A549 (cell line): ENCODE measurements around the gene TRNAU1AP. TPM values are rescaled to one million over a fixed set of nuclear protein-coding genes. Genes with fewer than 3 reads are reported as not detected.

Experiments used
- ATAC-seq, 2 experiments: fragments of 200-7000 bp in 1 of 2; fragments of >200 bp in 1 of 2; cut with Nextera tagmentation in 1 of 2; cut with Tn5 transposase in 1 of 2; 3 replicates each; pipeline versions ENCODE4 v1.8.0 to v1.9.1; 2018 to 2020; ENCODE audit warnings: mild to moderate bottlenecking in 1 of 2, moderate library complexity in 1 of 2
- CTCF ChIA-PET: fragments of 300-600 bp; sonication (Branson Sonifier 250); formaldehyde crosslinking; extraction: SDS; loops from one replicate; lab custom pipeline; 2021; ENCODE audit warnings: antibody characterized with exemption, inconsistent platforms; lab: Yijun Ruan, JAX
- POLR2A ChIA-PET: fragments of 350-600 bp; formaldehyde crosslinking; extraction: SDS; loops from one replicate; lab custom pipeline; 2021; ENCODE audit warnings: antibody characterized with exemption, inconsistent platforms; lab: Yijun Ruan, JAX
- DNase-seq, 2 experiments: peaks; one replicate each; pipeline versions ENCODE4 v3.0.0 to v3.0.0-alpha.2; 2011 to 2016; ENCODE audit warnings: low read depth in 1 of 2, low spot score in 1 of 2
- FAIRE-seq: peaks from 2 replicates; lab custom pipeline; 2011; peaks lifted over from hg19 to GRCh38; lab: Jason Lieb, UNC
- H3K27ac ChIP-seq, 2 experiments: fragments of >200 bp; sonication (Bioruptor Twin); formaldehyde crosslinking; 3 replicates each; pipeline ENCODE4 v1.5.1; 2016 to 2017
- H3K4me1 ChIP-seq: fragments of >200 bp; sonication (Bioruptor Twin); formaldehyde crosslinking; 3 replicates; pipeline ENCODE4 v1.6.1; 2016
- H3K4me2 ChIP-seq: fragments of >200 bp; sonication (Bioruptor Twin); formaldehyde crosslinking; 3 replicates; pipeline ENCODE4 v1.6.1; 2016
- H3K4me3 ChIP-seq: fragments of >200 bp; sonication (Bioruptor Twin); formaldehyde crosslinking; 3 replicates; pipeline ENCODE4 v1.5.1; 2016
- H3K9me3 ChIP-seq: fragments of >200 bp; sonication (Bioruptor Twin); formaldehyde crosslinking; 3 replicates; pipeline ENCODE4 v1.6.1; 2016
- BHLHE40 ChIP-seq: IDR thresholded peaks from 2 replicates; pipeline ENCODE4 v1.6.1; 2012; ENCODE audit warnings: low read depth, low read length, inconsistent platforms
- CBX2 ChIP-seq: fragments of 200-600 bp; sonication (generic); IDR thresholded peaks from 2 replicates; pipeline ENCODE4 v1.6.1; 2016; ENCODE audit warnings: low read depth, mild to moderate bottlenecking, borderline replicate concordance
- CBX8 ChIP-seq: fragments of 200-600 bp; sonication (generic); IDR thresholded peaks from 2 replicates; pipeline ENCODE4 v1.6.1; 2016
- CEBPB ChIP-seq, 2 experiments: fragments of >200 bp in 1 of 2; sonication (Bioruptor Twin) in 1 of 2; formaldehyde crosslinking in 1 of 2; IDR thresholded peaks; 2 replicates each; pipeline ENCODE4 v1.6.1; 2012 to 2016
- EHF ChIP-seq: fragments of 250-450 bp; sonication (Bioruptor Pico); IDR thresholded peaks from 2 replicates; pipeline ENCODE4 v1.5.0; 2020; ENCODE audit warnings: mild to moderate bottlenecking
- EHMT2 ChIP-seq: fragments of 200-600 bp; sonication (generic); IDR thresholded peaks from 2 replicates; pipeline ENCODE4 v1.6.1; 2016; ENCODE audit warnings: antibody characterized with exemption, low read depth, mild to moderate bottlenecking, moderate library complexity
- EP300 ChIP-seq, 2 experiments: fragments of >200 bp; sonication (Bioruptor Twin); formaldehyde crosslinking; IDR thresholded peaks; 2 replicates in 1 of 2; 3 replicates in 1 of 2; pipeline ENCODE4 v1.6.1; 2016 to 2017
- FOSB ChIP-seq: fragments of 250-450 bp; sonication (Bioruptor Pico); IDR thresholded peaks from 2 replicates; pipeline ENCODE4 v1.5.0; 2020; ENCODE audit warnings: mild to moderate bottlenecking, moderate library complexity
- FOSL2 ChIP-seq, 2 experiments: fragments of 450-650 bp in 1 of 2; fragments of >200 bp in 1 of 2; sonication (Bioruptor Twin) in 1 of 2; formaldehyde crosslinking; IDR thresholded peaks; 2 replicates each; pipeline versions ENCODE4 v1.5.0 to v1.6.1; 2016 to 2020; ENCODE audit warnings: mild to moderate bottlenecking in 1 of 2, moderate library complexity in 1 of 2
- FOXS1 ChIP-seq: fragments of 250-450 bp; sonication (Bioruptor Pico); IDR thresholded peaks from 2 replicates; pipeline ENCODE4 v1.5.0; 2020; ENCODE audit warnings: mild to moderate bottlenecking, moderate library complexity
- GATA3 ChIP-seq: IDR thresholded peaks from 2 replicates; pipeline ENCODE4 v1.6.1; 2012; ENCODE audit warnings: borderline replicate concordance
- HEYL ChIP-seq: fragments of 250-450 bp; sonication (Bioruptor Pico); IDR thresholded peaks from 2 replicates; pipeline ENCODE4 v1.8.0; 2021; ENCODE audit warnings: mild to moderate bottlenecking, moderate library complexity
- HOXA7 ChIP-seq: fragments of 250-450 bp; sonication (Bioruptor Pico); IDR thresholded peaks from 2 replicates; pipeline ENCODE4 v1.5.0; 2020; ENCODE audit warnings: mild to moderate bottlenecking, moderate library complexity
- HOXB13 ChIP-seq: fragments of 250-450 bp; sonication (Bioruptor Pico); IDR thresholded peaks from 2 replicates; pipeline ENCODE4 v1.5.0; 2020; ENCODE audit warnings: low read depth, mild to moderate bottlenecking, moderate library complexity
- HOXB5 ChIP-seq: fragments of 250-450 bp; sonication (Bioruptor Pico); IDR thresholded peaks from 2 replicates; pipeline ENCODE4 v1.5.0; 2020; ENCODE audit warnings: mild to moderate bottlenecking, moderate library complexity
- JUN ChIP-seq, 2 experiments: fragments of >200 bp; sonication (Bioruptor Twin); formaldehyde crosslinking; IDR thresholded peaks; 2 replicates in 1 of 2; 3 replicates in 1 of 2; pipeline ENCODE4 v1.6.1; 2016 to 2017
- KDM1A ChIP-seq: fragments of 200-600 bp; sonication (generic); IDR thresholded peaks from 2 replicates; pipeline ENCODE4 v1.6.1; 2016; ENCODE audit warnings: low read depth, mild to moderate bottlenecking
- KDM5A ChIP-seq: fragments of 200-600 bp; sonication (generic); IDR thresholded peaks from 2 replicates; pipeline ENCODE4 v1.6.1; 2016; ENCODE audit warnings: antibody characterized with exemption, mild to moderate bottlenecking
- MAFK ChIP-seq: fragments of 450-650 bp; IDR thresholded peaks from 2 replicates; pipeline ENCODE4 v1.6.1; 2014; ENCODE audit not compliant: partially characterized antibody
- NPAS2 ChIP-seq: fragments of 250-450 bp; sonication (Bioruptor Pico); IDR thresholded peaks from 2 replicates; pipeline ENCODE4 v1.8.0; 2022; ENCODE audit warnings: mild to moderate bottlenecking, moderate library complexity, borderline replicate concordance
- POLR2A ChIP-seq: IDR thresholded peaks from 2 replicates; pipeline ENCODE4 v1.6.1; 2012; ENCODE audit warnings: mild to moderate bottlenecking, low read length
- POLR2AphosphoS2 ChIP-seq: conservative IDR thresholded peaks from 2 replicates; pipeline ENCODE4 v1.6.1; 2012; ENCODE audit warnings: low read length, improper control_type of control experiment, inconsistent platforms
- RAD21 ChIP-seq, 2 experiments: fragments of >200 bp in 1 of 2; sonication (Bioruptor Twin) in 1 of 2; formaldehyde crosslinking in 1 of 2; IDR thresholded peaks in 1 of 2; conservative IDR thresholded peaks in 1 of 2; 2 replicates in 1 of 2; 3 replicates in 1 of 2; pipeline ENCODE4 v1.6.1; 2012 to 2018; ENCODE audit warnings: inconsistent platforms in 1 of 2
- RARB ChIP-seq: fragments of 250-450 bp; sonication (Bioruptor Pico); IDR thresholded peaks from 2 replicates; pipeline ENCODE4 v1.8.0; 2021; ENCODE audit warnings: mild to moderate bottlenecking, moderate library complexity
- RCOR1 ChIP-seq: fragments of 150-350 bp; IDR thresholded peaks from 2 replicates; pipeline ENCODE4 v1.6.1; 2014; ENCODE audit warnings: antibody characterized with exemption, low read length, low read depth
- RNF2 ChIP-seq: fragments of 200-600 bp; sonication (generic); IDR thresholded peaks from 2 replicates; pipeline ENCODE4 v1.6.1; 2016; ENCODE audit warnings: low read depth, mild to moderate bottlenecking, antibody characterized with exemption, moderate library complexity, borderline replicate concordance
- SMC3 ChIP-seq: fragments of >200 bp; sonication (Bioruptor Twin); formaldehyde crosslinking; IDR thresholded peaks from 3 replicates; pipeline ENCODE4 v1.6.1; 2018; ENCODE audit warnings: inconsistent platforms
- SREBF2 ChIP-seq: fragments of 450-650 bp; IDR thresholded peaks from 2 replicates; pipeline ENCODE4 v1.6.1; 2014; ENCODE audit warnings: mild to moderate bottlenecking, moderate library complexity
- ZC3H11A ChIP-seq: fragments of 450-650 bp; IDR thresholded peaks from 2 replicates; pipeline ENCODE4 v1.6.1; 2014; ENCODE audit warnings: antibody characterized with exemption, mild to moderate bottlenecking
- ZFP36 ChIP-seq: fragments of 450-650 bp; IDR thresholded peaks from 2 replicates; pipeline ENCODE4 v1.6.1; 2014; ENCODE audit warnings: borderline replicate concordance; ENCODE audit not compliant: partially characterized antibody
- WGBS: methylation state at CpG from one replicate; pipeline ENCODE4 v1.1.6; 2017; ENCODE audit errors: missing lambda C conversion rate; 5-methylcytosine and 5-hydroxymethylcytosine counted together
- polyA plus RNA-seq, 4 experiments: library from polyadenylated mRNA; depleted of rRNA in 3 of 4; stranded (reverse); fragments of >200 nt; fragmentation: RNase III in 1 of 4; extraction: RNeasy Plus Mini Kit Qiagen cat#74134 plus additional on column Dnase treatment in 1 of 4; gene quantifications; 2 replicates in 3 of 4; 3 replicates in 1 of 4; pipeline ENCODE4 v1.2.3, GENCODE V29; 2011 to 2017
- TF ChIP-seq, protein P1 (sequence below): fragments of 200-600 bp; sonication (generic); IDR thresholded peaks from 2 replicates; pipeline ENCODE4 v1.6.1; 2016; ENCODE audit warnings: antibody characterized with exemption, mild to moderate bottlenecking, moderate library complexity
- TF ChIP-seq, protein P2 (sequence below): IDR thresholded peaks from 2 replicates; pipeline ENCODE4 v1.6.1; 2012
- TF ChIP-seq, protein P3 (sequence below): fragments of 150-350 bp; IDR thresholded peaks from 2 replicates; pipeline ENCODE4 v1.6.1; 2014; ENCODE audit warnings: low read depth, mild to moderate bottlenecking, low read length
- TF ChIP-seq, protein P4 (sequence below): fragments of >200 bp; sonication (Bioruptor Twin); formaldehyde crosslinking; IDR thresholded peaks from 3 replicates; pipeline ENCODE4 v1.6.1; 2016
- TF ChIP-seq, protein P5 (sequence below): fragments of 250-450 bp; sonication (Bioruptor Pico); IDR thresholded peaks from 2 replicates; pipeline ENCODE4 v1.5.0; 2020; ENCODE audit warnings: low read depth, mild to moderate bottlenecking, moderate library complexity

The TRNAU1AP gene
- polyA plus RNA-seq, 2 of the 4 experiments (the other 2 are of a cell fraction) = 14.5 to 23.8 TPM

DNA sequence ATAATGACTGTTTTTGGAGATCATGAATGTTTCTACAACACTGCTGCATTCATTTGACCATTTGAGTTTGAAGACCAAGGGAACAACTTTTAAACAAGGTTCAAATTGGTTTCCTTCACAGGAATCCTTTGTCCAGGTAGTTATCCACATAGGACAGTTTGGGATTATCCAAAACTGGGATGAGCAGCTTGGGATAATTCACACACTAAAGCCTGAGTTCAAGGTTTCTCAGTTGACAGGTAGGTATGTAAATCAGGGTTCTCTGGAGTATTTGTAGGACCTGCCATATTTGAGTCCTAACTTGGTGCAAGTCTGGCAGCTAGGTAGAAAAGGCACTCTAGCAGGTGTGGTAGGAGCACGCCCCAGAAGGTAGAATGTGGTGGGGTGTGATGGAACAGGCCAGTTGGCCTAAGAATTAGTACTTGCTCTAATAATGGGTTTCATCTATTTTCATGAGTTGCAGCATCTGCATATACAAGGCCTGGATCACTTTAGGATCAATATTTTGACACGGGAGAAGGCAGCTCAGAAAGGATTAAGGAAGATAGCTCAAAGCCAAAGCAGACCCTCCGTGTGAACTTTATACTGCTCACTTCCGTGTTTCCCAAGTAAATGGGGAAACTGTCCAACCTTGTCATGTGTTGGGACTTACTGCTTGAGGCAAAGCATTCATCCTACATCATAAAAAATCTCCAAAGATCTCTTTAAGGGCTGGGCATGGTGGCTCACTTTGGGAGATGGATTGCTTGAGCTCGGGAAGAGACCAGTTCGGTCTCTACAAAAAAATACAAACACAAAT is 25.1 kb downstream of the TRNAU1AP start:
- Histone ChIP-seq H3K4me1 (peaks cover 16% of the 10 kb centered on the region; the same call in 2 of the 3 replicates), H3K4me3 (no peak overlapping the region), H3K27ac (no peak overlapping the region), H3K4me2 (no peak overlapping the region), H3K9me3 (no peaks in the 10 kb centered on the region)
- 80% methylated on average over 6 of the region's 6 CpGs for WGBS
- ATAC-seq = no peak
- ChIA-PET CTCF (interaction anchor here (1.2 to 5.7 kb wide), 2 partner anchors 24 to 25 kb away, joined by 3 to 25 read pairs; no protein-coding TSS in a partner anchor), POLR2A (interaction anchor here (1.2 kb wide), 1 partner anchor 24 kb away, joined by 4 read pairs; no protein-coding TSS in a partner anchor)
- no peak for DNase-seq
- FAIRE-seq = no peak
- TF ChIP-seq HOXB5 (CRISPR knock-in tag) (no peak), BHLHE40 (no peak), FOXS1 (CRISPR knock-in tag) (no peak), FOSB (CRISPR knock-in tag) (peak; percentile 65; the same call in 1 of the 2 replicates), RAD21 (conservative IDR thresholded peaks at IDR 0.05 in 1 of 2, IDR thresholded peaks at IDR 0.05 in 1 of 2) (no peak), CEBPB (IDR thresholded peaks at IDR 0.05) (no peak), CBX2 (no peak), JUN (IDR thresholded peaks at IDR 0.05) (peak; percentile 11 to 57; a peak in 2 of 5 replicates), POLR2AphosphoS2 (0 out of 2 replicates have a peak, but pooled peaks have one; percentile 91), HOXA7 (no peak), HOXB13 (CRISPR knock-in tag) (no peak), RCOR1 (no peak), GATA3 (0 out of 2 replicates have a peak, but pooled peaks have one; percentile 14), KDM1A (no peak), SREBF2 (no peak), ZC3H11A (no peak), MAFK (no peak), NPAS2 (no peak), KDM5A (no peak), EHMT2 (no peak), RNF2 (no peak), POLR2A (no peak), CBX8 (no peak), HEYL (no peak), EHF (no peak), ZFP36 (no peak), RARB (CRISPR knock-in tag) (peak; percentile 33; the same call in 1 of the 2 replicates), EP300 (IDR thresholded peaks at IDR 0.05) (no peak), FOSL2 (IDR thresholded peaks at IDR 0.05) (no peak), FOSL2 (CRISPR knock-in tag; IDR thresholded peaks at IDR 0.05) (no peak), SMC3 (no peak)
- TF ChIP-seq, protein P1, sequence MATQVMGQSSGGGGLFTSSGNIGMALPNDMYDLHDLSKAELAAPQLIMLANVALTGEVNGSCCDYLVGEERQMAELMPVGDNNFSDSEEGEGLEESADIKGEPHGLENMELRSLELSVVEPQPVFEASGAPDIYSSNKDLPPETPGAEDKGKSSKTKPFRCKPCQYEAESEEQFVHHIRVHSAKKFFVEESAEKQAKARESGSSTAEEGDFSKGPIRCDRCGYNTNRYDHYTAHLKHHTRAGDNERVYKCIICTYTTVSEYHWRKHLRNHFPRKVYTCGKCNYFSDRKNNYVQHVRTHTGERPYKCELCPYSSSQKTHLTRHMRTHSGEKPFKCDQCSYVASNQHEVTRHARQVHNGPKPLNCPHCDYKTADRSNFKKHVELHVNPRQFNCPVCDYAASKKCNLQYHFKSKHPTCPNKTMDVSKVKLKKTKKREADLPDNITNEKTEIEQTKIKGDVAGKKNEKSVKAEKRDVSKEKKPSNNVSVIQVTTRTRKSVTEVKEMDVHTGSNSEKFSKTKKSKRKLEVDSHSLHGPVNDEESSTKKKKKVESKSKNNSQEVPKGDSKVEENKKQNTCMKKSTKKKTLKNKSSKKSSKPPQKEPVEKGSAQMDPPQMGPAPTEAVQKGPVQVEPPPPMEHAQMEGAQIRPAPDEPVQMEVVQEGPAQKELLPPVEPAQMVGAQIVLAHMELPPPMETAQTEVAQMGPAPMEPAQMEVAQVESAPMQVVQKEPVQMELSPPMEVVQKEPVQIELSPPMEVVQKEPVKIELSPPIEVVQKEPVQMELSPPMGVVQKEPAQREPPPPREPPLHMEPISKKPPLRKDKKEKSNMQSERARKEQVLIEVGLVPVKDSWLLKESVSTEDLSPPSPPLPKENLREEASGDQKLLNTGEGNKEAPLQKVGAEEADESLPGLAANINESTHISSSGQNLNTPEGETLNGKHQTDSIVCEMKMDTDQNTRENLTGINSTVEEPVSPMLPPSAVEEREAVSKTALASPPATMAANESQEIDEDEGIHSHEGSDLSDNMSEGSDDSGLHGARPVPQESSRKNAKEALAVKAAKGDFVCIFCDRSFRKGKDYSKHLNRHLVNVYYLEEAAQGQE = no peak
- TF ChIP-seq, protein P2, sequence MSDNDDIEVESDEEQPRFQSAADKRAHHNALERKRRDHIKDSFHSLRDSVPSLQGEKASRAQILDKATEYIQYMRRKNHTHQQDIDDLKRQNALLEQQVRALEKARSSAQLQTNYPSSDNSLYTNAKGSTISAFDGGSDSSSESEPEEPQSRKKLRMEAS = no peak; the same call in 1 of the 2 replicates
- TF ChIP-seq, protein P3, sequence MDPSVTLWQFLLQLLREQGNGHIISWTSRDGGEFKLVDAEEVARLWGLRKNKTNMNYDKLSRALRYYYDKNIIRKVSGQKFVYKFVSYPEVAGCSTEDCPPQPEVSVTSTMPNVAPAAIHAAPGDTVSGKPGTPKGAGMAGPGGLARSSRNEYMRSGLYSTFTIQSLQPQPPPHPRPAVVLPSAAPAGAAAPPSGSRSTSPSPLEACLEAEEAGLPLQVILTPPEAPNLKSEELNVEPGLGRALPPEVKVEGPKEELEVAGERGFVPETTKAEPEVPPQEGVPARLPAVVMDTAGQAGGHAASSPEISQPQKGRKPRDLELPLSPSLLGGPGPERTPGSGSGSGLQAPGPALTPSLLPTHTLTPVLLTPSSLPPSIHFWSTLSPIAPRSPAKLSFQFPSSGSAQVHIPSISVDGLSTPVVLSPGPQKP = no peak
- TF ChIP-seq, protein P4, sequence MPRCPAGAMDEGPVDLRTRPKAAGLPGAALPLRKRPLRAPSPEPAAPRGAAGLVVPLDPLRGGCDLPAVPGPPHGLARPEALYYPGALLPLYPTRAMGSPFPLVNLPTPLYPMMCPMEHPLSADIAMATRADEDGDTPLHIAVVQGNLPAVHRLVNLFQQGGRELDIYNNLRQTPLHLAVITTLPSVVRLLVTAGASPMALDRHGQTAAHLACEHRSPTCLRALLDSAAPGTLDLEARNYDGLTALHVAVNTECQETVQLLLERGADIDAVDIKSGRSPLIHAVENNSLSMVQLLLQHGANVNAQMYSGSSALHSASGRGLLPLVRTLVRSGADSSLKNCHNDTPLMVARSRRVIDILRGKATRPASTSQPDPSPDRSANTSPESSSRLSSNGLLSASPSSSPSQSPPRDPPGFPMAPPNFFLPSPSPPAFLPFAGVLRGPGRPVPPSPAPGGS = 0 out of 3 replicates have a peak, but pooled peaks have one; percentile 2
- TF ChIP-seq, protein P5, sequence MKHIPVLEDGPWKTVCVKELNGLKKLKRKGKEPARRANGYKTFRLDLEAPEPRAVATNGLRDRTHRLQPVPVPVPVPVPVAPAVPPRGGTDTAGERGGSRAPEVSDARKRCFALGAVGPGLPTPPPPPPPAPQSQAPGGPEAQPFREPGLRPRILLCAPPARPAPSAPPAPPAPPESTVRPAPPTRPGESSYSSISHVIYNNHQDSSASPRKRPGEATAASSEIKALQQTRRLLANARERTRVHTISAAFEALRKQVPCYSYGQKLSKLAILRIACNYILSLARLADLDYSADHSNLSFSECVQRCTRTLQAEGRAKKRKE (CRISPR knock-in tag) = no peak
